Measurements from ENCODE around the gene TLCD3A. TPM values are rescaled to one million over a fixed set of nuclear protein-coding genes. Genes with fewer than 3 reads are reported as not detected.
A peak's percentile ranks its signal among the peaks of the same experiment; 100 is the strongest.

The TLCD3A gene
- total and polyA plus RNA-seq, 9 of the 15 experiments (the other 6 are each of a cell fraction or from before 2014, with no cell fraction given): 1.3 to 13.5 (median 7.3) TPM

DNA sequence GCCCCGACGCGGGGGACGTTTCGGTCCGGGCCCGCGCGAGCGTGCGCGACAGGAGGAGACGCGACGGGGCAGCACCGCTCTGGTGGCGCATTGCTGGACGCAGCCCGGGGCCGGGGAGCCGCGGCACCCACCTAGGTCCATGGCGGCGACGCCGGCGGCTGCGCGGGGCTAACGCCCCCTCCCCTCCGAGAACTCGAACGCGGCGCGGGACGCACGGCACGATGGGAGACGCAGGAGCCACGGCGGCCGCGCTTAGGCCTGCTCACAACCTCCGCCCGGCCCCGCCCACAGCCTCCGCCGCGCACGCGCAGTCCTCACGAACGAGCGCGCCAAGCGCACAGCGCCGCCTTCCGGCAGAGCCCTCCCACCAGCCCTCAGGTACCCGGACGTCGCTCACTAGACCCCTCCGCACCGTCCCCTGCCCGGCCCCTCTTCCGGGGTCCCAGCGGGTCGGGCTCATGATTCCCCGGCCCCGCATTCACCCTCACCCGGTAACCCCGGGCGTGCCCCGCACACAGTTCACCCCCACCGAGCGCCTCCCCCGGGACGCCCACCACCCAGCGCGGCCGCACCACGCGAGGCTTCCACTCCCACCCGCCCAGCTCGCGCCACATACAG is 19.7 kb downstream of the TLCD3A start, which contains the start of gene GEMIN4 (continued):
- no peak for TF ChIP-seq ZC3H8 (IDR thresholded peaks at IDR 0.05)
- no peak for TF ChIP-seq HDGF (IDR thresholded peaks at IDR 0.05)
- TF ChIP-seq ATF7 (IDR thresholded peaks at IDR 0.05): 0 out of 2 replicates have a peak, but pooled peaks have one; percentile 24
- no peak for TF ChIP-seq NEUROD1 (IDR thresholded peaks at IDR 0.05; ENCODE audit: borderline replicate concordance, low read depth, low read length, partially characterized antibody)
- no peak for TF ChIP-seq ZNF780A (CRISPR knock-in tag; IDR thresholded peaks at IDR 0.05)
- TF ChIP-seq THAP7 (CRISPR knock-in tag; IDR thresholded peaks at IDR 0.05): no peak
- TF ChIP-seq RAD21 (CRISPR knock-in tag; conservative IDR thresholded peaks at IDR 0.05 in 1 of 2, IDR thresholded peaks at IDR 0.05 in 1 of 2): peak; percentile 21 to 38; a peak in 3 of 4 replicates
- no peak for TF ChIP-seq NELFE (IDR thresholded peaks at IDR 0.05; ENCODE audit: insufficient read depth, insufficient read length)
- no peak for TF ChIP-seq KHSRP (IDR thresholded peaks at IDR 0.05)
- peak; percentile 96 for TF ChIP-seq RB1 (IDR thresholded peaks at IDR 0.05; ENCODE audit: low read depth)
- no peak for TF ChIP-seq STAT5B (CRISPR knock-in tag; IDR thresholded peaks at IDR 0.05)
- no peak for TF ChIP-seq HMG20B (CRISPR knock-in tag; IDR thresholded peaks at IDR 0.05)
- TF ChIP-seq CTBP1 (IDR thresholded peaks at IDR 0.05; ENCODE audit: borderline replicate concordance): peak; percentile 76
- no peak for TF ChIP-seq NR2C1 (IDR thresholded peaks at IDR 0.05)
- TF ChIP-seq NR2C1 (tag; IDR thresholded peaks at IDR 0.05): no peak
- peak; percentile 86 for TF ChIP-seq RBFOX2 (IDR thresholded peaks at IDR 0.05; ENCODE audit: low read depth, low read length)
- TF ChIP-seq MEF2A (IDR thresholded peaks at IDR 0.05; ENCODE audit: control insufficient read depth, low read depth, low read length): no peak
- no peak for TF ChIP-seq NFYB (IDR thresholded peaks at IDR 0.05; ENCODE audit: extremely low read depth, insufficient read length)
- TF ChIP-seq ARID1B (IDR thresholded peaks at IDR 0.05): no peak; the same call in 1 of the 2 replicates
- no peak for TF ChIP-seq CREB5 (CRISPR knock-in tag; IDR thresholded peaks at IDR 0.05)
- no peak for TF ChIP-seq ZNF644 (tag; IDR thresholded peaks at IDR 0.05; ENCODE audit: low read depth)
- TF ChIP-seq ZNF695 (CRISPR knock-in tag; IDR thresholded peaks at IDR 0.05): no peak
- no peak for TF ChIP-seq GTF2B (IDR thresholded peaks at IDR 0.05; ENCODE audit: extremely low read depth, insufficient read length)
- 0 out of 2 replicates have a peak, but pooled peaks have one; percentile 3 for TF ChIP-seq STAG1 (CRISPR knock-in tag; IDR thresholded peaks at IDR 0.05; ENCODE audit: borderline replicate concordance)
- no peak for TF ChIP-seq NBN (IDR thresholded peaks at IDR 0.05; ENCODE audit: low read depth)
- no peak for TF ChIP-seq ZBTB34 (CRISPR knock-in tag; IDR thresholded peaks at IDR 0.05)
- no peak for TF ChIP-seq ZNF263 (CRISPR knock-in tag; IDR thresholded peaks at IDR 0.05; ENCODE audit: borderline replicate concordance)
- no peak for TF ChIP-seq KLF13 (tag; IDR thresholded peaks at IDR 0.05; ENCODE audit: borderline replicate concordance, low read depth)

Data from K562 (cell line).